Measurements from ENCODE around the gene C3. TPM values are rescaled to one million over a fixed set of nuclear protein-coding genes. Genes with fewer than 3 reads are reported as not detected.

The C3 gene
- total RNA-seq, 1 donor from 2014 or later, result 486 TPM

Other genes with a start within 250 kb of the C3 start
- 8.0 TPM for gene DENND1C, start 238.9 kb downstream of the C3 start, total RNA-seq
- gene TUBB4A, start 218.3 kb downstream of the C3 start, total RNA-seq, result 1.8 TPM
- 1.2 TPM for gene TNFSF9, start 189.6 kb downstream of the C3 start, total RNA-seq
- not detected for gene CD70, start 129.5 kb downstream of the C3 start, total RNA-seq
- gene TNFSF14, start 50.5 kb downstream of the C3 start, total RNA-seq, result 1.8 TPM
- gene GPR108, start 16.9 kb upstream of the C3 start, total RNA-seq, result 137 TPM
- gene TRIP10, start 19.0 kb upstream of the C3 start, total RNA-seq, result 68.9 TPM
- gene SH2D3A, start 46.8 kb upstream of the C3 start, total RNA-seq, result 28.2 TPM
- 12.7 TPM for gene VAV1, start 52.1 kb upstream of the C3 start, total RNA-seq
- 0.46 TPM for gene ADGRE1, start 166.9 kb upstream of the C3 start, total RNA-seq

Measured in mucosa of gallbladder (tissue), 1 donor.